PC-3 (cell line): ENCODE data around the gene SUGCT. TPM values are rescaled to one million over a fixed set of nuclear protein-coding genes. Genes with fewer than 3 reads are reported as not detected.

Experiments used
- ATAC-seq: fragments of 200-7000 bp; cut with Tn5 transposase; 2 replicates; pipeline ENCODE4 v1.9.1; 2020; ENCODE audit warnings: mild to moderate bottlenecking, moderate library complexity
- BruUV-seq: library from RNA; stranded (reverse); fragments of 400-500 nt; replicated peaks from 2 replicates; lab custom pipeline; 2021; lab: Mats Ljungman, UMichigan
- CTCF ChIA-PET: fragments of 300-600 bp; sonication (Branson Sonifier 250); formaldehyde crosslinking; loops from one replicate; lab custom pipeline; 2022; ENCODE audit warnings: antibody characterized with exemption; lab: Charles Lee
- POLR2A ChIA-PET: fragments of 300-600 bp; sonication (Branson Sonifier 250); formaldehyde crosslinking; loops from one replicate; lab custom pipeline; 2022; ENCODE audit warnings: antibody characterized with exemption; ENCODE audit not compliant: unreplicated experiment; lab: Charles Lee
- DNase-seq: peaks from one replicate; pipeline ENCODE4 v3.0.0-alpha.2; 2015
- H2AFZ ChIP-seq: fragments of 300-600 bp; sonication (generic); 2 replicates; pipeline ENCODE4 v1.6.0; 2016; ENCODE audit warnings: antibody characterized with exemption, low read length
- H3F3A ChIP-seq: fragments of 300-600 bp; sonication (generic); one replicate; pipeline ENCODE4 v1.6.0; 2017; ENCODE audit warnings: antibody characterized with exemption, low read length, control low read depth, mild to moderate bottlenecking; ENCODE audit not compliant: unreplicated experiment
- H3K27ac ChIP-seq: fragments of 300-600 bp; sonication (generic); 2 replicates; pipeline ENCODE4 v1.5.1; 2016; ENCODE audit warnings: mild to moderate bottlenecking, low read length
- H3K27me3 ChIP-seq: fragments of 300-600 bp; sonication (generic); 2 replicates; pipeline ENCODE4 v1.6.1; 2016; ENCODE audit warnings: low read length, mixed read lengths
- H3K36me3 ChIP-seq: fragments of 300-600 bp; sonication (generic); 2 replicates; pipeline ENCODE4 v1.6.1; 2016; ENCODE audit warnings: low read depth, mixed run types, low read length, mixed read lengths
- H3K4me1 ChIP-seq: fragments of 300-600 bp; sonication (generic); 2 replicates; pipeline ENCODE4 v1.5.1; 2016; ENCODE audit warnings: low read length; ENCODE audit not compliant: insufficient read depth
- H3K4me2 ChIP-seq: fragments of 300-600 bp; sonication (generic); 2 replicates; pipeline ENCODE4 v1.6.0; 2016; ENCODE audit warnings: low read length
- H3K4me3 ChIP-seq: fragments of 300-600 bp; sonication (generic); 2 replicates; pipeline ENCODE4 v1.5.1; 2016; ENCODE audit warnings: mild to moderate bottlenecking, low read length, mixed read lengths
- H3K79me2 ChIP-seq: fragments of 300-600 bp; sonication (generic); 2 replicates; pipeline ENCODE4 v1.6.1; 2017; ENCODE audit warnings: low read length, mixed read lengths
- H3K9ac ChIP-seq: fragments of 300-600 bp; sonication (generic); 2 replicates; pipeline ENCODE4 v1.6.0; 2016; ENCODE audit warnings: mild to moderate bottlenecking, low read length
- H3K9me2 ChIP-seq: fragments of 300-600 bp; sonication (generic); replicated peaks from 2 replicates; pipeline ENCODE4 v1.6.1; 2016; ENCODE audit warnings: mixed run types, low read length, mixed read lengths
- H3K9me3 ChIP-seq: fragments of 300-600 bp; sonication (generic); 2 replicates; pipeline ENCODE4 v1.6.1; 2016; ENCODE audit warnings: low read length, mixed read lengths
- H4K20me1 ChIP-seq: fragments of 300-600 bp; sonication (generic); 2 replicates; pipeline ENCODE4 v1.6.1; 2016; ENCODE audit warnings: low read length, mixed read lengths
- EZH2 ChIP-seq: fragments of 300-600 bp; sonication (generic); IDR thresholded peaks from one replicate; pipeline ENCODE4 v1.6.1; 2017; ENCODE audit warnings: antibody characterized with exemption, mild to moderate bottlenecking, low read length; ENCODE audit not compliant: unreplicated experiment
- EZH2phosphoT487 ChIP-seq: fragments of 300-600 bp; sonication (generic); IDR thresholded peaks from 2 replicates; pipeline ENCODE4 v1.6.1; 2018; ENCODE audit warnings: mild to moderate bottlenecking, antibody characterized with exemption, low read length, borderline replicate concordance
- intact Hi-C: fragments of 100-400 bp; cut with micrococcal nuclease; formaldehyde crosslinking; loops from 2 replicates; pipeline ENCODE4 v1.9.0; 2023
- total RNA-seq: library from RNA; depleted of rRNA; stranded (reverse); fragments of >200 nt; gene quantifications from 2 replicates; pipeline ENCODE4 v1.2.3, GENCODE V29; 2014
- TF ChIP-seq, protein P1 (sequence below): fragments of 300-600 bp; sonication (generic); conservative IDR thresholded peaks from 2 replicates; pipeline ENCODE4 v1.5.1; 2017; ENCODE audit warnings: antibody characterized with exemption, low read depth, mild to moderate bottlenecking, low read length

The SUGCT gene
- total RNA-seq, 1 experiment from 2014 or later: 2.9 TPM

GRCh38 chr7:40341836-40342235 is 207.0 kb downstream of the SUGCT start:
- Histone ChIP-seq H2AFZ (no peak overlapping the region), H3K9me3 (no peaks in the 10 kb centered on the region), H3K9me2 (no peaks in the 10 kb centered on the region), H3K79me2 (no peaks in the 10 kb centered on the region), H3K4me1 (no peaks in the 10 kb centered on the region), H3K4me2 (no peak overlapping the region), H3K27me3 (no peaks in the 10 kb centered on the region), H3K9ac (no peak overlapping the region), H3K27ac (no peak overlapping the region), H3K4me3 (no peak overlapping the region), H4K20me1 (no peaks in the 10 kb centered on the region), H3K36me3 (no peaks in the 10 kb centered on the region), H3F3A (no peaks in the 10 kb centered on the region)
- intact Hi-C loops: no loop called here
- no peak for DNase-seq
- ChIA-PET CTCF (no interaction called here), POLR2A (no interaction called here)
- BruUV-seq: no TSS peak
- no peak for ATAC-seq
- TF ChIP-seq EZH2 (no peak), EZH2phosphoT487 (no peak)
- TF ChIP-seq, protein P1, sequence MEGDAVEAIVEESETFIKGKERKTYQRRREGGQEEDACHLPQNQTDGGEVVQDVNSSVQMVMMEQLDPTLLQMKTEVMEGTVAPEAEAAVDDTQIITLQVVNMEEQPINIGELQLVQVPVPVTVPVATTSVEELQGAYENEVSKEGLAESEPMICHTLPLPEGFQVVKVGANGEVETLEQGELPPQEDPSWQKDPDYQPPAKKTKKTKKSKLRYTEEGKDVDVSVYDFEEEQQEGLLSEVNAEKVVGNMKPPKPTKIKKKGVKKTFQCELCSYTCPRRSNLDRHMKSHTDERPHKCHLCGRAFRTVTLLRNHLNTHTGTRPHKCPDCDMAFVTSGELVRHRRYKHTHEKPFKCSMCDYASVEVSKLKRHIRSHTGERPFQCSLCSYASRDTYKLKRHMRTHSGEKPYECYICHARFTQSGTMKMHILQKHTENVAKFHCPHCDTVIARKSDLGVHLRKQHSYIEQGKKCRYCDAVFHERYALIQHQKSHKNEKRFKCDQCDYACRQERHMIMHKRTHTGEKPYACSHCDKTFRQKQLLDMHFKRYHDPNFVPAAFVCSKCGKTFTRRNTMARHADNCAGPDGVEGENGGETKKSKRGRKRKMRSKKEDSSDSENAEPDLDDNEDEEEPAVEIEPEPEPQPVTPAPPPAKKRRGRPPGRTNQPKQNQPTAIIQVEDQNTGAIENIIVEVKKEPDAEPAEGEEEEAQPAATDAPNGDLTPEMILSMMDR: no peak

GRCh38 chr7:40346554-40346953 is 211.7 kb downstream of the SUGCT start:
- Histone ChIP-seq H3K4me1 (no peaks in the 10 kb centered on the region), H3K9me2 (no peaks in the 10 kb centered on the region), H3K27ac (no peak overlapping the region), H3K36me3 (no peaks in the 10 kb centered on the region), H3F3A (no peaks in the 10 kb centered on the region), H2AFZ (no peak overlapping the region), H4K20me1 (no peaks in the 10 kb centered on the region), H3K9me3 (no peaks in the 10 kb centered on the region), H3K4me2 (no peak overlapping the region), H3K27me3 (no peaks in the 10 kb centered on the region), H3K9ac (no peak overlapping the region), H3K4me3 (no peak overlapping the region), H3K79me2 (no peaks in the 10 kb centered on the region)
- BruUV-seq: no TSS peak
- DNase-seq (no peak), ATAC-seq (no peak)
- ChIA-PET CTCF (no interaction called here), POLR2A (no interaction called here)
- no peak for TF ChIP-seq EZH2
- no peak for TF ChIP-seq EZH2phosphoT487
- TF ChIP-seq, protein P1: no peak
- intact Hi-C loops: no loop called here

DNA sequence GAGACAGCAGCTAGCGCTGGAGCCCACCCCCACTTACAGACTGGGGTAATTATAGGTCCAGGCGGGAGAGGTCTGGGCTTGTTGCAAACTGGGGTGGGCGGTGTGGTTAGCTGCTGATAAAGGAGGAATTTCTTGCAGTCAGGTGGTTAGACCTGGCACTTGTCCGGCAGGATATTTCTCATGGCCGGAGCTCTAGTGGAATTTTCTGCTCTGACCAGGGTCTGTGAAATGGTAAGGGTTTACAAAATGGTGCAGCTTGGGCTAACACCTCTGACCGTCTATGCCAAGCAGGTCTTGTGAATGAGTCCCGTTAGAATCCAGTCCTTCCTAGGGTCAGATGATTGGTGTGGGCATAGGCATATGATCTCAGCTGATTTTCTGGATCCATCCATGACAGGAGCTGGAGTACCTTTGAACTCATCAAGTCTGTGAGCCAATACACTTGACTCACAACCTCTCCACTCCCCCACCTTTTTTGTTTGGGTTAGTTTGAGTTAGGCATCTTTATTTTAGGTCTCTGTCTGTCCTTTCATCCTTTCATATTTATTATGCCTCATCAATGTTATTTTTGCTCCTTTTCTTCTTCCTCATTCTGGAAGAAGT is 213.4 kb downstream of the SUGCT start:
- Histone ChIP-seq H2AFZ (no peak overlapping the region), H3K9me3 (no peaks in the 10 kb centered on the region), H3K9me2 (no peaks in the 10 kb centered on the region), H3K36me3 (no peaks in the 10 kb centered on the region), H3K27ac (no peak overlapping the region), H3F3A (no peaks in the 10 kb centered on the region), H4K20me1 (no peaks in the 10 kb centered on the region), H3K79me2 (no peaks in the 10 kb centered on the region), H3K4me1 (no peaks in the 10 kb centered on the region), H3K4me3 (no peak overlapping the region), H3K4me2 (no peak overlapping the region), H3K27me3 (no peaks in the 10 kb centered on the region), H3K9ac (no peak overlapping the region)
- intact Hi-C loops: no loop called here
- DNase-seq (no peak), ATAC-seq (no peak)
- ChIA-PET CTCF (no interaction called here), POLR2A (no interaction called here)
- no TSS peak for BruUV-seq
- no peak for TF ChIP-seq EZH2
- no peak for TF ChIP-seq EZH2phosphoT487
- TF ChIP-seq, protein P1: no peak
